ENCODE measurements around the gene DDX24.

- TF ChIP-seq CTCF (IDR thresholded peaks at IDR 0.05; ENCODE audit: low read depth, low read length) (no peak), POLR2A (IDR thresholded peaks at IDR 0.05; ENCODE audit: extremely low read depth, insufficient read length) (no peak)
Measured at GRCh38 chr14:94109915-94110250, 28.9 kb upstream of the DDX24 start.
